GM18867 (cell line): ENCODE results near the gene FOLR2.
"Not testable (repeated sequence)": the region's sequence is repeated elsewhere in the genome, so short reads cannot be mapped to it uniquely, and the experiment has no call there.

Experiments
- ATAC-seq: cut with Tn5 transposase; IDR thresholded peaks from one replicate; pipeline ENCODE4 v1.9.1; 2021; ENCODE audit warnings: mild to moderate bottlenecking, moderate library complexity; ENCODE audit not compliant: unreplicated experiment

Gene FOLR2

DNA sequence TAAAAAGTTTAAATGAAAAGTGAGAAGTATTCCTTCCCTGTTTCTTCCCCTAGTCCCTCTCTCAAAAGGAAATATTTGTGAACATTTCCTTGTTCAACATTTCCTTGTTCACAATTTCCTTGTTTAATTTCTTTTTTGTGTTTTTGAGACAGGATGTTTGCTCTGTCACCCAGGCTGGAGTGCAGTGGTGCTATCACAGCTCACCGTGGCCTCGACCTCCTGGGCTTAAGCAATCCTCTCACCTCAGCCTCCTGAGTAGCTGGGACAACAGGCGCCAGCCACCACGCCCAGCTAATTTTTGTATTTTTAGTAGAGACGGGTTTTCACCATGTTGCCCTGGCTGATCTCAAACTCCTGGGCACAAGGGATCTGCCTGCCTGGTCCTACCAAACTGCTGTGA is 50.4 kb downstream of the FOLR2 start:
- ATAC-seq, result not testable (repeated sequence)

DNA sequence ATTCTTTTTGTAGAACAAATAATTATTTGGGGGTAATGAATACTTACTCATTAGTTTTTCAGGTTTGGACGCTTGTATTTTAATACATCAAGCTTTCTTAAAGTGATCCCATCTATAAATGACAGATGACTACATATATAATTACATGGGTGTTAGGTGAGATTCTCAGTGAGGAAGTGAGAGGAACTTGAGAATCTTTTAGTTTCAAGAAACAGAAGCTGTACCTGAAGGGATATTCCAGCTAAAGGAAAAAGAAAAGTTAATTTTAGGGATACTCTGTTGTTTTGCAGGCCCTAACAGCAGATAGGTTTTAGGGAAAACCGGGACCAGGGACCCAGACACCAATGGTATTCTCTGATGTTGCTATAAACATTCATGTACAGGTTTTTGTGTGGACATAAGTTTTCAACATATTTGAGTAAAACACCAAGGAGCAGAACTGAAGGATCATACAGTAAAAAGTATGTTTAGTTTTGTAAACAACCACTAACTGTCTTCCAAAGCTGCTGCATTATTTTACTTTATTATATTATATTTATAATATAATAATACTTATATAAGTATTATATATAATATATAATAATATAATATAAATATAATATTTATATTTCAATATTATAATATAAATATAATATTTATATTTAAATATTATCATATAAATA is 51.5 kb downstream of the FOLR2 start:
- no peak for ATAC-seq
